Neural progenitor cell (in vitro differentiated cells): ENCODE results near the gene PLPPR3. TPM values are rescaled to one million over a fixed set of nuclear protein-coding genes. Genes with fewer than 3 reads are reported as not detected.
"Not testable (repeated sequence)": the region's sequence is repeated elsewhere in the genome, so short reads cannot be mapped to it uniquely, and the experiment has no call there.

Source experiments
- DNase-seq: peaks from one replicate; pipeline ENCODE4 v3.0.0-alpha.2; 2016; ENCODE audit warnings: low spot score
- H2AFZ ChIP-seq: fragments of 200-600 bp; sonication (generic); replicated peaks from 2 replicates; pipeline ENCODE4 v1.6.1; 2016; ENCODE audit warnings: antibody characterized with exemption
- H3F3A ChIP-seq: fragments of 200-600 bp; sonication (generic); 2 replicates; pipeline ENCODE4 v1.6.1; 2016; ENCODE audit warnings: antibody characterized with exemption, low read depth
- H3K27ac ChIP-seq: fragments of 200-600 bp; sonication (generic); 2 replicates; pipeline ENCODE4 v1.5.1; 2016; ENCODE audit warnings: mild to moderate bottlenecking
- H3K27me3 ChIP-seq: fragments of 200-600 bp; sonication (generic); 2 replicates; pipeline ENCODE4 v1.6.1; 2016; ENCODE audit warnings: mild to moderate bottlenecking, moderate library complexity
- H3K36me3 ChIP-seq: fragments of 200-600 bp; sonication (generic); 2 replicates; pipeline ENCODE4 v1.5.1; 2016
- H3K4me1 ChIP-seq: fragments of 200-600 bp; sonication (generic); 2 replicates; pipeline ENCODE4 v1.6.1; 2016; ENCODE audit warnings: mixed run types
- H3K4me2 ChIP-seq: fragments of 200-600 bp; sonication (generic); 2 replicates; pipeline ENCODE4 v1.6.1; 2016
- H3K4me3 ChIP-seq: fragments of 200-600 bp; sonication (generic); 2 replicates; pipeline ENCODE4 v1.5.1; 2016
- H3K79me2 ChIP-seq: fragments of 200-600 bp; sonication (generic); 2 replicates; pipeline ENCODE4 v1.6.1; 2016; ENCODE audit warnings: low read depth
- H3K9ac ChIP-seq: fragments of 200-600 bp; sonication (generic); 2 replicates; pipeline ENCODE4 v1.6.1; 2016
- H3K9me3 ChIP-seq: fragments of 200-600 bp; sonication (generic); 2 replicates; pipeline ENCODE4 v1.5.1; 2016; ENCODE audit warnings: low read depth
- H4K20me1 ChIP-seq: fragments of 200-600 bp; sonication (generic); 2 replicates; pipeline ENCODE4 v1.6.1; 2016; ENCODE audit warnings: low read depth
- H3K27ac Mint-ChIP-seq: 3 replicates; pipeline ENCODE4 v1.8.0; 2021; ENCODE audit warnings: mixed read lengths
- H3K27me3 Mint-ChIP-seq: 2 replicates; pipeline ENCODE4 v1.8.0; 2022; ENCODE audit warnings: low read depth, mild to moderate bottlenecking, inconsistent platforms, moderate library complexity, mixed read lengths; ENCODE audit not compliant: insufficient read depth
- H3K36me3 Mint-ChIP-seq: 3 replicates; pipeline ENCODE4 v1.8.0; 2021; ENCODE audit warnings: mixed read lengths
- H3K4me1 Mint-ChIP-seq: 3 replicates; pipeline ENCODE4 v1.8.0; 2021; ENCODE audit warnings: mixed read lengths
- H3K4me3 Mint-ChIP-seq: 3 replicates; pipeline ENCODE4 v1.8.0; 2021; ENCODE audit warnings: mild to moderate bottlenecking, moderate library complexity, mixed read lengths
- H3K9me3 Mint-ChIP-seq: 3 replicates; pipeline ENCODE4 v1.8.0; 2020; ENCODE audit warnings: mixed read lengths
- CTCF ChIP-seq: fragments of 200-600 bp; sonication (generic); IDR thresholded peaks from 2 replicates; pipeline ENCODE4 v1.5.1; 2017; ENCODE audit warnings: antibody characterized with exemption, mild to moderate bottlenecking
- EZH2 ChIP-seq: fragments of 200-600 bp; sonication (generic); IDR thresholded peaks from 2 replicates; pipeline ENCODE4 v1.6.1; 2017; ENCODE audit warnings: antibody characterized with exemption, mild to moderate bottlenecking, moderate library complexity
- EZH2phosphoT487 ChIP-seq: fragments of 200-600 bp; sonication (generic); IDR thresholded peaks from 2 replicates; pipeline ENCODE4 v1.6.1; 2017; ENCODE audit warnings: antibody characterized with exemption
- total RNA-seq: library from RNA; depleted of rRNA; stranded (reverse); fragments of >200 nt; gene quantifications from 2 replicates; pipeline ENCODE4 v1.2.3, GENCODE V29; 2015; ENCODE audit warnings: low replicate concordance

The PLPPR3 gene
- total RNA-seq, 1 donor from 2014 or later = 15.6 TPM

GRCh38 chr19:852136-853013 is 30.6 kb upstream of the PLPPR3 start, which contains the start of gene ELANE:
Gene ELANE, plus strand, starts transcription at chr19:852303. Its CDS starts 26 bp downstream, at chr19:852329.
- peaks cover 11% of the 10 kb centered on the region for H3K27me3 Mint-ChIP-seq
- Histone ChIP-seq H3K27me3 (no peaks in the 10 kb centered on the region), H3K9ac (no peak within 1 kb of the TSS), H3K79me2 (no peaks in the 10 kb centered on the region), H3K9me3 (no peaks in the 10 kb centered on the region), H4K20me1 (no peaks in the 10 kb centered on the region), H3K4me2 (no peak within 1 kb of the TSS), H3F3A (peaks cover 15% of the 10 kb centered on the region), H3K4me3 (no peak within 1 kb of the TSS), H3K4me1 (no peaks in the 10 kb centered on the region), H2AFZ (no peak within 1 kb of the TSS), H3K27ac (no peak within 1 kb of the TSS), H3K36me3 (no peaks in the 10 kb centered on the region)
- H3K4me3 Mint-ChIP-seq = no peak within 1 kb of the TSS
- no peaks in the 10 kb centered on the region for H3K4me1 Mint-ChIP-seq
- no peak within 1 kb of the TSS for H3K27ac Mint-ChIP-seq
- no peak for TF ChIP-seq EZH2
- TF ChIP-seq EZH2phosphoT487 = no peak
- TF ChIP-seq CTCF = no peak
- no peaks in the 10 kb centered on the region for H3K9me3 Mint-ChIP-seq
- no peak for DNase-seq
- no peaks in the 10 kb centered on the region for H3K36me3 Mint-ChIP-seq

GRCh38 chr19:850979-851335 is 29.2 kb upstream of the PLPPR3 start:
- TF ChIP-seq CTCF = no peak
- TF ChIP-seq EZH2phosphoT487 = no peak
- TF ChIP-seq EZH2 = no peak
- no peak overlapping the region for H3K9ac ChIP-seq
- peaks cover 17% of the 10 kb centered on the region for H3K27me3 Mint-ChIP-seq

DNA sequence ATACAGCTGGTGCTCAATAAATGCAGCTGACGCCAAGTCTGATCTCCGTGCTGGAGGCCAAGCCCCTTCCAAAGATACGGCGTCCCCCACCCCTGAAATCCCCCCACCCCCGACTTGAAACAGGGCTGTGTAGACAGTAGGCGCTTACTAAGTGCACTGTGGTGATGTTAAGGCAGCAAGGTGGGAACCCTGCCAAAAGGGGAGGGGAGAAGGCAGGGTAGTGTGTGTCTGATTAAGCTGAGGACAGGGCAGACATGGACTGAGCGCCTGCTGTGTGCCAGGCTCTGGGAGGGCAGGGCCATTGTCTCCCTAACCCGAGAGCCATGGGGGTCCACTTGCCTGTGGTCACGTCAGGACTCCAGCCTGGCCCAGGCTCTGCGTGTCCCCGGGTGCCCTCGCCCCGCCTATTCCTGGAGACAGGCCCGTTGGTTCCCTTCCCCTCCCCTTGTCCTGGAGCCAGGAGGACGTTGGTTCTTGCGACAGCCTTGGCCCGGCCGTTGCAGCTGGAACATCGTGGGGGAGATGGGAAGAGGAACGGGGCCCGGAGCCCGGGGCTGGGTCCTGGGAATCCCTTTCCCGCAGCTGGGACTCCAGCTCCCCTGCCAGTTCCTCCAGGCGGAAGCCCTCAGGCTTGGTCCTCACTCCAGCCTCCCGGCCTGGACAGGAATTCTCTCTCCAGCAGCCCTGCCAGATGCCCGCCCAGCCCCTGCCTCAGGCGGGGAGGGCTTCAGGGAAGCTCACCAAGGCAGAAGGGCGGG is 28.6 kb upstream of the PLPPR3 start:
- no peaks in the 10 kb centered on the region for H3K4me1 ChIP-seq
- no peaks in the 10 kb centered on the region for H3K9me3 ChIP-seq
- H3K9ac ChIP-seq = no peak overlapping the region
- H4K20me1 ChIP-seq = no peaks in the 10 kb centered on the region
- peak; percentile 51 for DNase-seq
- H3K27me3 ChIP-seq = peaks cover 10% of the 10 kb centered on the region
- no peak for TF ChIP-seq EZH2
- no peak for TF ChIP-seq EZH2phosphoT487
- TF ChIP-seq CTCF = no peak
- no peaks in the 10 kb centered on the region for H3K79me2 ChIP-seq
- H3K4me2 ChIP-seq = no peak overlapping the region
- Mint-ChIP-seq H3K4me3 (peak overlapping the region; percentile 41), H3K27me3 (peaks cover 21% of the 10 kb centered on the region), H3K9me3 (no peaks in the 10 kb centered on the region), H3K4me1 (peaks cover 4% of the 10 kb centered on the region), H3K27ac (no peak overlapping the region), H3K36me3 (no peaks in the 10 kb centered on the region)
- H3K4me3 ChIP-seq = no peak overlapping the region
- H2AFZ ChIP-seq = peak overlapping the region; percentile 47
- no peaks in the 10 kb centered on the region for H3K36me3 ChIP-seq
- no peak overlapping the region for H3K27ac ChIP-seq
- peaks cover 15% of the 10 kb centered on the region for H3F3A ChIP-seq

More at GRCh38 chr19:850979-851335, 29.2 kb upstream of the PLPPR3 start:
- H3K36me3 Mint-ChIP-seq = no peaks in the 10 kb centered on the region
- Histone ChIP-seq H2AFZ (peak overlapping the region; percentile 47), H3K36me3 (no peaks in the 10 kb centered on the region), H3K9me3 (no peaks in the 10 kb centered on the region), H3K4me1 (no peaks in the 10 kb centered on the region), H4K20me1 (no peaks in the 10 kb centered on the region), H3K79me2 (no peaks in the 10 kb centered on the region), H3F3A (peaks cover 15% of the 10 kb centered on the region), H3K27me3 (peaks cover 7% of the 10 kb centered on the region), H3K27ac (no peak overlapping the region), H3K4me2 (no peak overlapping the region), H3K4me3 (no peak overlapping the region)
- DNase-seq = no peak
- H3K4me1 Mint-ChIP-seq = no peaks in the 10 kb centered on the region
- peak overlapping the region; percentile 41 for H3K4me3 Mint-ChIP-seq
- H3K9me3 Mint-ChIP-seq = no peaks in the 10 kb centered on the region
- no peak overlapping the region for H3K27ac Mint-ChIP-seq

DNA sequence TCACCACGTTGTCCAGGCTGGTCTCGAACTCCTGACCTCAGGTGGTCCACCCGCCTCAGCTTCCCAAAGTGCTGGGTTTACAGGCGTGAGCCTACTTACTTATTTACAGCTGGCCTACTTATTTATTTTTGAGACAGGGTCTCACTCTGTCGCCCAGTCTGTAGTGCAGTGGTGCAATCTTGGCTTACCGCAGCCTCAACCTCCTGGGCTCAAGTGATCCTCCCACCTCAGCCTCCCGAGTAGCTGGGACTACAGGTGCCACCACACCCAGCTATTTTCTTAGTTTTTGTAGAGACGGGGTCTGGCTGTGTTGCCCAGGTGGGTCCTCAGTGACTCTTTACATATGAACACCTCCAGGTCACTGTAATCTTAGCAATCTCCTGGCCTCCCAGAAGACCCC is 27.4 kb upstream of the PLPPR3 start:
- H3K9ac ChIP-seq, H3K36me3 Mint-ChIP-seq, H3K4me3 ChIP-seq, H3K79me2 ChIP-seq, DNase-seq, H3K4me2 ChIP-seq, H3K9me3 Mint-ChIP-seq, H2AFZ ChIP-seq, H3K36me3 ChIP-seq, H4K20me1 ChIP-seq, H3K4me1 ChIP-seq, H3K27ac Mint-ChIP-seq, H3K9me3 ChIP-seq, H3K27ac ChIP-seq, H3K4me3 Mint-ChIP-seq: not testable (repeated sequence)
- peaks cover 24% of the 10 kb centered on the region for H3F3A ChIP-seq
- peaks cover 11% of the 10 kb centered on the region for H3K4me1 Mint-ChIP-seq
- peaks cover 18% of the 10 kb centered on the region for H3K27me3 ChIP-seq
- H3K27me3 Mint-ChIP-seq = peaks cover 27% of the 10 kb centered on the region
